Head of caudate nucleus (tissue), 42 donors: ENCODE results near the gene MEGF9.
A peak's percentile ranks its signal among the peaks of the same experiment; 100 is the strongest.
"Not testable (repeated sequence)": the region's sequence is repeated elsewhere in the genome, so short reads cannot be mapped to it uniquely, and the experiment has no call there.

Experiments used
- DNase-seq, 42 donors: peaks; one replicate each; pipeline versions ENCODE4 v3.0.0 to v3.0.0-alpha.2; 2020 to 2021; ENCODE audit warnings: mixed read lengths in 7 of 42
- intact Hi-C: fragments of 100-400 bp; cut with DNase I; formaldehyde crosslinking; loops from one replicate; pipeline ENCODE4 v1.15.0; 2022

Gene MEGF9

GRCh38 chr9:120564589-120564988 is 149.7 kb downstream of the MEGF9 start:
- no peak for DNase-seq
- intact Hi-C loops, result no loop called here

GRCh38 chr9:120562861-120563443 is 151.3 kb downstream of the MEGF9 start:
- DNase-seq, result no peak
- intact Hi-C loops, result no loop called here

GRCh38 chr9:120561709-120562108 is 152.6 kb downstream of the MEGF9 start:
- intact Hi-C loops, result no loop called here
- no peak for DNase-seq

GRCh38 chr9:120559546-120559945 is 154.7 kb downstream of the MEGF9 start:
- intact Hi-C loops, result no loop called here
- peak in 9 of 42 donors; percentile 8 to 59 (median 34) for DNase-seq

- no peak for DNase-seq
- intact Hi-C loops, result no loop called here
Observed at GRCh38 chr9:120558454-120558853, 155.8 kb downstream of the MEGF9 start.

GRCh38 chr9:120557205-120557604 is 157.1 kb downstream of the MEGF9 start:
- intact Hi-C loops, result no loop called here
- DNase-seq, result no peak

GRCh38 chr9:120556775-120557174 is 157.5 kb downstream of the MEGF9 start:
- intact Hi-C loops, result no loop called here
- no peak for DNase-seq

- intact Hi-C loops, result no loop called here
- DNase-seq, result no peak
Observed at GRCh38 chr9:120555839-120556238, 158.4 kb downstream of the MEGF9 start.

GRCh38 chr9:120552210-120552704 is 162.0 kb downstream of the MEGF9 start:
- DNase-seq, intact Hi-C loops: not testable (repeated sequence)
